GM12875 (cell line): ENCODE measurements around the gene CIITA.

Source experiments
- H3K4me3 ChIP-seq: one replicate; pipeline ENCODE4 v1.5.1; 2011; ENCODE audit warnings: low read depth, low read length, control low read depth
- TF ChIP-seq, protein P1 (sequence below): IDR thresholded peaks from 2 replicates; pipeline ENCODE4 v1.5.1; 2011; ENCODE audit warnings: low read depth, mild to moderate bottlenecking, control low read depth, inconsistent platforms, low read length, moderate library complexity, borderline replicate concordance; ENCODE audit not compliant: insufficient read depth

CIITA gene

DNA sequence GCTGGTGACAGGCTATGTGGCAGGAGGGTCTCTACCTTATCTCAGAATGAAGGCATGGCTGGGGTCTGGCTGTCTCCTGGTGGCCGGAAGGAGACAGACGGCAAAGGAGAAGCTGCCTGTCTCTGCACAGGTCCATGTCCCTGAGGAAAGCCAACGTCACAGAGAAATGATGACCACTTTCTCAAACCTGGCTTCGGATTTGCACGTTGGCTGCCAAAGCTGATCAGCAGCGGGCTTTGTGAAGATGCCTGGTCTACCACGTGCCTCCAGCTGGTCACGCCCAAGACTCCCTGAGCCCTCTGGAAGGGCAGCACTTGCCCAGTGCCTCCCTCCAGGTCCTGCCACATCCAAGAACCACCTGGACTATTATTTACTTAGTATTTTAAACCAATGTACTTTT is 56.9 kb downstream of the CIITA start:
- H3K4me3 ChIP-seq = no peak overlapping the region
- TF ChIP-seq, protein P1, sequence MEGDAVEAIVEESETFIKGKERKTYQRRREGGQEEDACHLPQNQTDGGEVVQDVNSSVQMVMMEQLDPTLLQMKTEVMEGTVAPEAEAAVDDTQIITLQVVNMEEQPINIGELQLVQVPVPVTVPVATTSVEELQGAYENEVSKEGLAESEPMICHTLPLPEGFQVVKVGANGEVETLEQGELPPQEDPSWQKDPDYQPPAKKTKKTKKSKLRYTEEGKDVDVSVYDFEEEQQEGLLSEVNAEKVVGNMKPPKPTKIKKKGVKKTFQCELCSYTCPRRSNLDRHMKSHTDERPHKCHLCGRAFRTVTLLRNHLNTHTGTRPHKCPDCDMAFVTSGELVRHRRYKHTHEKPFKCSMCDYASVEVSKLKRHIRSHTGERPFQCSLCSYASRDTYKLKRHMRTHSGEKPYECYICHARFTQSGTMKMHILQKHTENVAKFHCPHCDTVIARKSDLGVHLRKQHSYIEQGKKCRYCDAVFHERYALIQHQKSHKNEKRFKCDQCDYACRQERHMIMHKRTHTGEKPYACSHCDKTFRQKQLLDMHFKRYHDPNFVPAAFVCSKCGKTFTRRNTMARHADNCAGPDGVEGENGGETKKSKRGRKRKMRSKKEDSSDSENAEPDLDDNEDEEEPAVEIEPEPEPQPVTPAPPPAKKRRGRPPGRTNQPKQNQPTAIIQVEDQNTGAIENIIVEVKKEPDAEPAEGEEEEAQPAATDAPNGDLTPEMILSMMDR = no peak

DNA sequence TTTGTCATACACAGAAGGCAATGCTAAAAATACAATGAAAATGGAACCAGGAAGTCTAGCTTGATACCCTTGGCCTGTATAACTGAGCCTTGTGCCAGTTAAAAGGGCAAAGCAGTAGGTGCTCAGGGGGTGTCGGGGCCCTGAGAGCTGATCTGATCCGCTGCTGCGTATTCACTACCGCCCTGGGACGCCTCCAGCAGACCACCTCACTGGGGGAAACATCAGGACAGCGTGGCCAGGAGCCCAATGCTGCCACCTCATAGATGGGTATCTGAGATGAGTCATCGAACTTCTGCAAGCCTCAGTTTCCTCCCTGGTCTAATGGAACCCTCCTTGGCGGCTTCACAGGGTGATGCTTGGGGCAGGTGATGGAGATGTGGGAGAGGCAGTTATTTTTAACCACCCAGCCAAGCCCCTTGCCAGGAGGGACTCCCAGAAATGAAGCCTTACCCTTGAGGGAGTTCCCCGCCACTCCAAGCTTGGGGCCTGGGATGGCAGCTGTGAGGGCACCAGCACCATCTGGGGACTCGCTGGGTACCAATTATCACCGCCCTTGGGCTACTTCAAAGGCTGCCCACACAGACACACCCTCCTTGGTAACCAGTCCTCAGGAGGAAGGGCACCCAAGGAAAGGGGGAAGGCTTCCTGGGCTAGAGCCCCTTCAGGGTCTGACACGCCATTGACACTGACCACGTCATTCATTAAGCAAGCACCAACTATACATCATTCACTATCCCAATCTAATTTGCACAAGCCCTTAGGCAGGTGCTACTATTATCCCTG is 57.5 kb downstream of the CIITA start:
- TF ChIP-seq, protein P1 = no peak
- H3K4me3 ChIP-seq = no peak overlapping the region

DNA sequence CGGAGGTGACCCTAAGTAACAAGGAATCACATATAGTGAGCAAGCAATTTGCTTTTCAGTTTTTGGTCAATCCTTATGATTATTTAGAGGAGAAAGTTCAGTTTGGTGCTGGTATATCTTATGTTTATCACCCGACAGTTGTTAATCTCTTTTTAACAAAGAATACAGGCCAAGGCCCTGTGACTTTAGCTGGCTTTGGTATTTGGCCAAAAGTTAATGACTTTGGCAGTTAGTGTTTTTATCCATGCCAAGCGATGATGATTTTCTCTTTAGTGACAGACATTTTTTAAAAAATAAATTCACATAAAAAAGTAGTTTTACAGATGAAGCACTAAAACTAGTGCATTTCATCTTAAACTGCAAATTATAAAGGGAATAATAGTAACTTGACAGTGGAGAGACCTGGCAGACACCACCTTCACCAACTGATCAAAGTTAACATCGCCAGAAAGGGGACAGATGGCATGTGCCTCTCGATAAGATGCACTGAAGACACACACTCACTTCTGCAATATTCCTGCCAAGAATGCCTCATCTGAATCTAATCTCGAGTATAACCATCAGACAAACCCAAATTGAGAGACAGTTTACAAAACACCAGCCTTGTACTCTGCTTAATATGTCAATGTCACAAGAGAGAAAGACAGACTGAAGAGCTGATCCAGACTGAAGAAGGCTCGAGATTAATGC is 58.4 kb downstream of the CIITA start:
- no peak overlapping the region for H3K4me3 ChIP-seq
- TF ChIP-seq, protein P1 = no peak

DNA sequence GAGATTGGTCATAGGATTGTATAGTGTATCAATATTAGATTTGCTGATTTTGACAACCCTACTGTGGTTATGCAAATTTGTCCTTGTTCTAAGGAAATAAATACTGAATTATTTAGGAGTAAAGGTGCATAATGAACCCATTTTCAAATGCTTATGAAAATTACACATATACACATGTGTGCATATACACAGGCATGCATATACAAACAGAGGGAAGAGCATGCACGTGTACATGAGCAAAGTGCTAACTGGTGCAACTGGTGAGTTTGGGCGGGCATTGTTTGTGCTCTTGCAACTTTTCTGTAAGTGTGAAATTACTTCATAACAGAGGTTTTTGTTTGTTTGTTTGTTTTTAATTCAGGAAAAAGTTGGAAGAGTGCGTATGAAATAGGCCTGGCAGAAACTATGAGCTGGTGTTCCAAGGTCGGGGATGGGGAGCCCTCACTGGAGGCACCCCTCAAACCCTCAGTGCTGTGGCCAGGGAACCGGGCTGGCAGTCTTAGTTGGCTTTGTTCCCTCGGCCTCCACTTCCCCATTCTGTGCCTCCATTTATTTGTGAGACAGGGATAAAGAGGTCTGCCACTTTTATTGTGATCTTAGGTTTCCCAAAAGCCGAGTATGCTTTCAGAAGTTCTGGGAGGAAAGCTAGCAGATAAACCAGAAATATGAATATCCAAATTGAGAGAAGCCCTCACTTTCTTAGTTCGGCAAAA is 59.4 kb downstream of the CIITA start:
- no peak overlapping the region for H3K4me3 ChIP-seq
- TF ChIP-seq, protein P1 = no peak

DNA sequence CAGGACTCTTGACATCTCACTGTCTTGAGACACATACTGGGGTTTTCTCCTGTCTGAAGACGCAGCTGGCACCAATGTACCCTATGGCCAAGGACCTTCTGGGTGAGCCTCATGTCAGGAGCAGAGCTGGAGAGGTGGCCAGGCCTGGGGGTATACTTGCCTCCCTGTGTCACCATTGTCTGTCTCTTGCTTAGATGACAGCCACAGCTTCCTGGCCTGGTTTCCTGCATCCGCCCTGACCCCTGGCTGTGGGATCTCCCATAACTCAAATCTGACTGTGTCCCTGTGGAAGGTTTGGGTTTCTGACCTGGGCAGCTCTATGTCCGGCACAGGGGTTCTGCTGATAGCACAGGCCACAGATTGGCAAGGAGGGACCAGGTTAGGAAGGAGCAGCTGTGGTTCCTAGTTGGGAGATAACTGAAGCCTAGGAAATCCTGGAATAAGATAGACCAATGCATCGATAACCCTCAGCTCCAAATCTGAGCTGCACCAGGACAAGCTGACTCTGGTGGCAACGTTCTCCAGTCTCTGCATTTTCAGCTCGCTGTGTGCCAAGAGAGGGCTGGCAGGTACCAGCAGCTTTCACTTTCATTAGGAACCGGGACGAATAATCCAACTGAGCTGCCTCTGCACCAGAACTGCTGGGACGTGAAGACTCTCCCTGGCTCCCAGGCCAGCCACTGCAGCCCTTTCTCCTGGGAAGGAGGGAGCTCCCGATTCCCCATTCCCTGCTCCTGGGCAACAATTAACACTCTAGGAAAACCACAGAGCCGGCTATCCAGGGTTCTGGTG is 60.3 kb downstream of the CIITA start:
- H3K4me3 ChIP-seq = no peak overlapping the region
- TF ChIP-seq, protein P1 = no peak

DNA sequence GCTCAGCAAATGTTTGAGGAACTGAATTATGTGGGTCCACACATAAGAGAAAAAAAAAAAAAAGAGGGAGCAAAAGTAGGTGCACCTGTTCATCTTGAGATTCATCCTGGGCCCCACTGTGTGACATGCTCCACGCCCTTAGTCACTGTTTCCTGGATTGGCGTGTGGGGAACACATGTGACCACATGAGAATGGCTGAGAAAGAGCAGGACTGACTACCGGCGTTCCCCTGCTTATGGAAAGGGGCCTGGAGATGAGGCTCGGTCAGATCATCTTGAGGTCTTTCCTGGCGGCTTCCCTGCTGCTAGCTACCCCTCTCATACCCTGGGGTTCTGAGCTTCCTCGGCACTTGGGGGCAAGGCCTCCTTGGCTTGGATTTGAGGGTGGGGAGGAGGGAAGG is 61.3 kb downstream of the CIITA start:
- peak overlapping the region; percentile 15 for H3K4me3 ChIP-seq
- TF ChIP-seq, protein P1 = no peak
